PC-3 (cell line): ENCODE measurements around the gene ACVR1B.

Experiments
- EZH2 ChIP-seq: fragments of 300-600 bp; sonication (generic); IDR thresholded peaks from one replicate; pipeline ENCODE4 v1.6.1; 2017; ENCODE audit warnings: antibody characterized with exemption, mild to moderate bottlenecking, low read length; ENCODE audit not compliant: unreplicated experiment
- EZH2phosphoT487 ChIP-seq: fragments of 300-600 bp; sonication (generic); IDR thresholded peaks from 2 replicates; pipeline ENCODE4 v1.6.1; 2018; ENCODE audit warnings: mild to moderate bottlenecking, antibody characterized with exemption, low read length, borderline replicate concordance
- TF ChIP-seq, protein P1 (sequence below): fragments of 300-600 bp; sonication (generic); conservative IDR thresholded peaks from 2 replicates; pipeline ENCODE4 v1.5.1; 2017; ENCODE audit warnings: antibody characterized with exemption, low read depth, mild to moderate bottlenecking, low read length

DNA sequence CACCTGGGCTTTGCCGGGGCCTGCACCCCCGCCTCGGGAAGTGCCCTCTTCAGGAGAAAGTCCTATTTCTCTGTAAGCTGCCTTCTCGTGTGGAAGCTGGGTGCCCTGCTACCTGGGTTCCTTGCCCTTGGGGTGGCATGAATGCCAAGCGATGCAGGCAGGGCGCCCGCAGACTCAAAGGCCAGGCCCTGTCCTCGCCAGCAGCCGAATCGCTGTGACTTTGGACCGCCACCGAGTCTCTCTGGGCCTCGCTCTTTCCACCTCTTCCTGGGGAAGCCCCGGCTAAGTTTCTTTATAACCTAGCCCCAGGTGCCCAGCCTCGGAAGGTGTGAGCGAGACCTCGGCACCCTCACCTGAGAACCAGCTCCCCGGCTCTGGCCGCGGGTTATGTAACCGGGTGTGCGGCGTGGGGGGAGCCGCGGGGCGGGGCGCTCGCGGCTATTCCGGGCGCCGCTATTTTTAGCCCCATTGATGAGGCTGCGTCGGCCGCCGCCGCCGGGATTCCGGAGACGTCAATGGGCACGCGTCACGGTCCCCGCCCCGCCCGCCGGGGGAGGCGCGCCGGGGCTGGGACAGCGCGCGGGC, 85.2 kb downstream of the ACVR1B start:
- TF ChIP-seq EZH2 (no peak), EZH2phosphoT487 (no peak)
- TF ChIP-seq, protein P1, sequence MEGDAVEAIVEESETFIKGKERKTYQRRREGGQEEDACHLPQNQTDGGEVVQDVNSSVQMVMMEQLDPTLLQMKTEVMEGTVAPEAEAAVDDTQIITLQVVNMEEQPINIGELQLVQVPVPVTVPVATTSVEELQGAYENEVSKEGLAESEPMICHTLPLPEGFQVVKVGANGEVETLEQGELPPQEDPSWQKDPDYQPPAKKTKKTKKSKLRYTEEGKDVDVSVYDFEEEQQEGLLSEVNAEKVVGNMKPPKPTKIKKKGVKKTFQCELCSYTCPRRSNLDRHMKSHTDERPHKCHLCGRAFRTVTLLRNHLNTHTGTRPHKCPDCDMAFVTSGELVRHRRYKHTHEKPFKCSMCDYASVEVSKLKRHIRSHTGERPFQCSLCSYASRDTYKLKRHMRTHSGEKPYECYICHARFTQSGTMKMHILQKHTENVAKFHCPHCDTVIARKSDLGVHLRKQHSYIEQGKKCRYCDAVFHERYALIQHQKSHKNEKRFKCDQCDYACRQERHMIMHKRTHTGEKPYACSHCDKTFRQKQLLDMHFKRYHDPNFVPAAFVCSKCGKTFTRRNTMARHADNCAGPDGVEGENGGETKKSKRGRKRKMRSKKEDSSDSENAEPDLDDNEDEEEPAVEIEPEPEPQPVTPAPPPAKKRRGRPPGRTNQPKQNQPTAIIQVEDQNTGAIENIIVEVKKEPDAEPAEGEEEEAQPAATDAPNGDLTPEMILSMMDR, result no peak
